Activated CD4-positive, alpha-beta T cell treated with anti-CD3 and anti-CD28 coated beads, Interleukin-2, Interleukin-4, amounts not matched to agents 100 ng/mL and 50 ng/mL, durations not matched to agents 16 hours and 8 hours (primary cell): Measurements from ENCODE around the gene RRAS.
A peak's percentile ranks its signal among the peaks of the same experiment; 100 is the strongest.

Experiments used
- DNase-seq: peaks from one replicate; pipeline ENCODE4 v3.0.0-alpha.2; 2020; ENCODE audit warnings: low spot score

RRAS gene

GRCh38 chr19:49677231-49677900 lies 37.4 kb upstream of the RRAS start, which contains the start of gene PRMT1:
TSS of gene PRMT1 (plus strand) at chr19:49677271. CDS start at chr19:49677281, 10 bp downstream.
- peak; percentile 49 for DNase-seq

- DNase-seq = peak; percentile 100
Observed at GRCh38 chr19:49676784-49677230, 36.9 kb upstream of the RRAS start.

- DNase-seq = peak; percentile 81
Observed at GRCh38 chr19:49676136-49676783, 36.3 kb upstream of the RRAS start.

- peak; percentile 78 for DNase-seq
Observed at GRCh38 chr19:49672131-49672919, 32.4 kb upstream of the RRAS start.

GRCh38 chr19:49669516-49669915 lies 29.6 kb upstream of the RRAS start:
- no peak for DNase-seq

- no peak for DNase-seq
Observed at GRCh38 chr19:49667473-49667872, 27.5 kb upstream of the RRAS start.

- no peak for DNase-seq
Observed at GRCh38 chr19:49666120-49666444, 26.1 kb upstream of the RRAS start.

GRCh38 chr19:49665351-49666119 lies 25.6 kb upstream of the RRAS start, which contains the start of the genes BCL2L12 and IRF3:
TSS of gene BCL2L12 (plus strand) at chr19:49665933. CDS start at chr19:49666693, 760 bp downstream.
TSS of gene IRF3 (minus strand) at chr19:49665857. CDS start at chr19:49664838, 1,019 bp downstream.
- peak; percentile 99 for DNase-seq

- DNase-seq = no peak
Observed at GRCh38 chr19:49665036-49665350, 25.1 kb upstream of the RRAS start.

- peak; percentile 90 for DNase-seq
Observed at GRCh38 chr19:49664171-49665035, 24.5 kb upstream of the RRAS start.

- DNase-seq = no peak
Observed at GRCh38 chr19:49663224-49663623, 23.3 kb upstream of the RRAS start.

GRCh38 chr19:49662011-49662410 lies 22.1 kb upstream of the RRAS start:
- DNase-seq = no peak

- DNase-seq = no peak
Observed at GRCh38 chr19:49660338-49660961, 20.5 kb upstream of the RRAS start.

- no peak for DNase-seq
Observed at GRCh38 chr19:49658566-49659442, 18.9 kb upstream of the RRAS start.

- no peak for DNase-seq
Observed at GRCh38 chr19:49658139-49658517, 18.2 kb upstream of the RRAS start.

- no peak for DNase-seq
Observed at GRCh38 chr19:49657493-49658138, 17.7 kb upstream of the RRAS start.

- DNase-seq = no peak
Observed at GRCh38 chr19:49656456-49657109, 16.6 kb upstream of the RRAS start.

GRCh38 chr19:49655570-49656455 lies 15.9 kb upstream of the RRAS start:
- no peak for DNase-seq
